ENCODE results near the gene VPS13D. TPM values are rescaled to one million over a fixed set of nuclear protein-coding genes. Genes with fewer than 3 reads are reported as not detected.

The VPS13D gene
- polyA plus RNA-seq, 3 donors: 3.6 to 20.2 (median 5.1) TPM

DNA sequence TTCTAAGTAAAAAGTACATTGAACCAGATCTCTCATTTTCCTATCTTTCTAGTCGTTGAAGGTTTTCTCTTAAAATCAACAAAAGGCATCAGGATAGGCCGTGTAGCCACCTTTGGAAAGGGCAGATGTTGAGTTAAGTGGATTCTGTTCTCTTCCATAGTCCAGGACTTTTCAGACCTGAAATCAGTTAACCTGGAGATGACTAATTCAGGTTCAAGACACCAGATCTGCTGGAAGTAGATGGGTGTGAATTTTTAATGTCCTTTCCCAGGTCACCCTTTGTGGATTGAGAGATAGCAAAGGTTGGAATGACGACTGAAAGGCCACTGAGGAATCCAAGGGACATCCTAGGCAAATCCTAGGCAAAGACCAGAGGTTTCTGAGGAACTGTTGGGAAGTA is 215.4 kb downstream of the VPS13D start:
- Histone ChIP-seq H4K20me1 (ENCODE audit: insufficient read depth, low read length) (no peaks in the 10 kb centered on the region), H3K79me2 (ENCODE audit: insufficient read depth, low read length) (no peaks in the 10 kb centered on the region), H2AFZ (ENCODE audit: insufficient read depth, low read depth, low read length, poor library complexity, severe bottlenecking) (no peak overlapping the region), H3K4me1 (ENCODE audit: control insufficient read depth in 1 of 2, insufficient read depth in 2 of 2, low read length in 2 of 2) (no peaks in the 10 kb centered on the region), H3K27me3 (ENCODE audit: control insufficient read depth in 2 of 2, insufficient read depth in 2 of 2, low read length in 2 of 2) (no peaks in the 10 kb centered on the region), H3K4me2 (replicated peaks; ENCODE audit: extremely low read depth, low read length, poor library complexity, severe bottlenecking) (no peak overlapping the region), H3K9ac (ENCODE audit: insufficient read depth, low read length, poor library complexity, severe bottlenecking) (no peak overlapping the region), H3K4me3 (replicated peaks in 1 of 3; ENCODE audit: low read depth in 2 of 3, low read length in 3 of 3) (no peak overlapping the region), H3K9me3 (replicated peaks in 1 of 2; ENCODE audit: control insufficient read depth in 1 of 2, insufficient read depth in 1 of 2, low read length in 2 of 2) (no peaks in the 10 kb centered on the region), H3K27ac (ENCODE audit: low read depth in 1 of 2, low read length in 2 of 2) (no peak overlapping the region), H3K36me3 (replicated peaks in 1 of 2; ENCODE audit: control insufficient read depth in 1 of 2, insufficient read depth in 2 of 2, low read length in 2 of 2) (peaks cover 3 to 63% of the 10 kb centered on the region in 2 donors)
- Mint-ChIP-seq H3K36me3 (peaks cover 43 to 53% of the 10 kb centered on the region in 2 donors), H3K4me1 (peaks cover 11% of the 10 kb centered on the region), H3K27me3 (ENCODE audit: low read depth in 3 of 3) (peaks cover 0 to 1% (median 0%) of the 10 kb centered on the region in 3 donors), H3K9me3 (peaks cover 0 to 2% (median 0%) of the 10 kb centered on the region in 7 donors), H3K4me3 (no peak overlapping the region), H3K27ac (no peak overlapping the region)
- no peak for DNase-seq
- 100% methylated on average over 1 of the region's 3 CpGs for whole genome bisulfite sequencing (ENCODE audit: insufficient coverage)
- TF ChIP-seq, protein P1, sequence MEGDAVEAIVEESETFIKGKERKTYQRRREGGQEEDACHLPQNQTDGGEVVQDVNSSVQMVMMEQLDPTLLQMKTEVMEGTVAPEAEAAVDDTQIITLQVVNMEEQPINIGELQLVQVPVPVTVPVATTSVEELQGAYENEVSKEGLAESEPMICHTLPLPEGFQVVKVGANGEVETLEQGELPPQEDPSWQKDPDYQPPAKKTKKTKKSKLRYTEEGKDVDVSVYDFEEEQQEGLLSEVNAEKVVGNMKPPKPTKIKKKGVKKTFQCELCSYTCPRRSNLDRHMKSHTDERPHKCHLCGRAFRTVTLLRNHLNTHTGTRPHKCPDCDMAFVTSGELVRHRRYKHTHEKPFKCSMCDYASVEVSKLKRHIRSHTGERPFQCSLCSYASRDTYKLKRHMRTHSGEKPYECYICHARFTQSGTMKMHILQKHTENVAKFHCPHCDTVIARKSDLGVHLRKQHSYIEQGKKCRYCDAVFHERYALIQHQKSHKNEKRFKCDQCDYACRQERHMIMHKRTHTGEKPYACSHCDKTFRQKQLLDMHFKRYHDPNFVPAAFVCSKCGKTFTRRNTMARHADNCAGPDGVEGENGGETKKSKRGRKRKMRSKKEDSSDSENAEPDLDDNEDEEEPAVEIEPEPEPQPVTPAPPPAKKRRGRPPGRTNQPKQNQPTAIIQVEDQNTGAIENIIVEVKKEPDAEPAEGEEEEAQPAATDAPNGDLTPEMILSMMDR (IDR thresholded peaks at IDR 0.05): no peak
- intact Hi-C loops (cut with micrococcal nuclease): no loop called here

DNA sequence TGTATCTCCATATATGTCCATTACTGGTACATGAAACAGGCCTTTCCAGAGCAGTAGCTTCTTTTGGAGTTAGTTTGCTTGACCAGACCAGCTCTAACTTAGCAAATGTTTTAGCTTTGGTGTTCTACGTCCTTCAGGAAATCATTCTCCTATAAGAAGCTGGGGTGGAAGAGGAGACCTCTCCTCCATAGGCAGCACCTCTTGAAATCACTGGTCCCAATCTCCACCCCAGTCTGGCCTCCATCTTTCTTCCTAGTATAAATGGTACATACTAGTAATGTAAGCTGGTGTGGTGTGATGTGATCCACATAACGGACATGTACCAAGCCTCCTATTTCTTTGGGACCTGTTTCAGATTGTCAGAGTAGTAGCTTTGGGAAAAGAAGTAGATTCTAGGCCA is 216.8 kb downstream of the VPS13D start:
- no CpG with 5 or more reads among the region's 2 CpGs for WGBS (ENCODE audit: insufficient coverage)

More for the DNA sequence above, 216.8 kb downstream of the VPS13D start:
- TF ChIP-seq, protein P1 (IDR thresholded peaks at IDR 0.05): no peak
- H3K4me3 Mint-ChIP-seq: no peak overlapping the region
- peaks cover 47 to 52% of the 10 kb centered on the region in 2 donors for H3K36me3 Mint-ChIP-seq
- peaks cover 0 to 2% (median 0%) of the 10 kb centered on the region in 7 donors for H3K9me3 Mint-ChIP-seq
- DNase-seq: no peak
- H3K9me3 ChIP-seq (replicated peaks in 1 of 2; ENCODE audit: control insufficient read depth in 1 of 2, insufficient read depth in 1 of 2, low read length in 2 of 2): no peaks in the 10 kb centered on the region
- no peak overlapping the region for H3K4me3 ChIP-seq (replicated peaks in 1 of 3; ENCODE audit: low read depth in 2 of 3, low read length in 3 of 3)
- peaks cover 0 to 1% (median 0%) of the 10 kb centered on the region in 3 donors for H3K27me3 Mint-ChIP-seq (ENCODE audit: low read depth in 3 of 3)
- H3K27me3 ChIP-seq (ENCODE audit: control insufficient read depth in 2 of 2, insufficient read depth in 2 of 2, low read length in 2 of 2): no peaks in the 10 kb centered on the region
- intact Hi-C loops (cut with micrococcal nuclease): no loop called here
- peaks cover 11% of the 10 kb centered on the region for H3K4me1 Mint-ChIP-seq
- peaks cover 4 to 67% of the 10 kb centered on the region in 2 donors for H3K36me3 ChIP-seq (replicated peaks in 1 of 2; ENCODE audit: control insufficient read depth in 1 of 2, insufficient read depth in 2 of 2, low read length in 2 of 2)
- H3K27ac Mint-ChIP-seq: no peak overlapping the region
- H3K27ac ChIP-seq (ENCODE audit: low read depth in 1 of 2, low read length in 2 of 2): no peak overlapping the region
- no peak overlapping the region for H3K4me2 ChIP-seq (replicated peaks; ENCODE audit: extremely low read depth, low read length, poor library complexity, severe bottlenecking)
- H4K20me1 ChIP-seq (ENCODE audit: insufficient read depth, low read length): no peaks in the 10 kb centered on the region
- H3K4me1 ChIP-seq (ENCODE audit: control insufficient read depth in 1 of 2, insufficient read depth in 2 of 2, low read length in 2 of 2): no peaks in the 10 kb centered on the region
- no peaks in the 10 kb centered on the region for H3K79me2 ChIP-seq (ENCODE audit: insufficient read depth, low read length)
- no peak overlapping the region for H2AFZ ChIP-seq (ENCODE audit: insufficient read depth, low read depth, low read length, poor library complexity, severe bottlenecking)
- no peak overlapping the region for H3K9ac ChIP-seq (ENCODE audit: insufficient read depth, low read length, poor library complexity, severe bottlenecking)

Data from CD14-positive monocyte (primary cell).